Keratinocyte (primary cell): Measurements from ENCODE around the gene PSMD14. TPM values are rescaled to one million over a fixed set of nuclear protein-coding genes. Genes with fewer than 3 reads are reported as not detected.

Experiments
- DNase-seq: peaks from one replicate; pipeline ENCODE4 v3.0.0-alpha.2; 2011; ENCODE audit warnings: low read depth, missing footprints, low spot score
- FAIRE-seq: peaks from 2 replicates; lab custom pipeline; 2011; peaks lifted over from hg19 to GRCh38; lab: Jason Lieb, UNC
- H2AFZ ChIP-seq: 2 replicates; pipeline ENCODE4 v1.6.0; 2012; ENCODE audit warnings: low read length, control low read depth, inconsistent platforms; ENCODE audit not compliant: control insufficient read depth
- H3K27ac ChIP-seq: 2 replicates; pipeline ENCODE4 v1.5.1; 2011; ENCODE audit warnings: low read length; ENCODE audit not compliant: control insufficient read depth, insufficient read depth
- H3K27me3 ChIP-seq: 3 replicates; pipeline ENCODE4 v1.6.0; 2011; ENCODE audit warnings: low read length; ENCODE audit not compliant: control insufficient read depth, insufficient read depth; ENCODE audit errors: extremely low read depth
- H3K36me3 ChIP-seq, 2 experiments: 2 replicates in 1 of 2; 3 replicates in 1 of 2; pipeline ENCODE4 v1.5.1; 2011; ENCODE audit warnings: low read length in 2 of 2, mild to moderate bottlenecking in 1 of 2; ENCODE audit not compliant: control insufficient read depth in 2 of 2, insufficient read depth in 2 of 2; ENCODE audit errors: extremely low read depth in 1 of 2
- H3K4me1 ChIP-seq: 3 replicates; pipeline ENCODE4 v1.5.1; 2011; ENCODE audit warnings: low read length; ENCODE audit not compliant: control insufficient read depth, insufficient read depth; ENCODE audit errors: extremely low read depth
- H3K4me2 ChIP-seq: 3 replicates; pipeline ENCODE4 v1.6.0; 2011; ENCODE audit warnings: low read depth, low read length; ENCODE audit not compliant: control insufficient read depth, insufficient read depth; ENCODE audit errors: extremely low read depth
- H3K4me3 ChIP-seq, 3 experiments: fragments of 200-600 bp in 1 of 3; sonication (generic) in 1 of 3; 2 replicates in 2 of 3; 3 replicates in 1 of 3; pipeline ENCODE4 v1.5.1; 2011 to 2016; ENCODE audit warnings: low read length in 3 of 3, mild to moderate bottlenecking in 3 of 3, control low read depth in 2 of 3, inconsistent platforms in 1 of 3, low read depth in 1 of 3, mixed read lengths in 1 of 3, mixed run types in 1 of 3, moderate library complexity in 1 of 3; ENCODE audit not compliant: control insufficient read depth in 2 of 3, insufficient read depth in 2 of 3; ENCODE audit errors: extremely low read depth in 1 of 3
- H3K79me2 ChIP-seq: 2 replicates; pipeline ENCODE4 v1.6.0; 2012; ENCODE audit warnings: low read length; ENCODE audit not compliant: control insufficient read depth, insufficient read depth
- H3K9ac ChIP-seq: 3 replicates; pipeline ENCODE4 v1.6.0; 2011; ENCODE audit warnings: low read length; ENCODE audit not compliant: control insufficient read depth, insufficient read depth; ENCODE audit errors: extremely low read depth
- H3K9me1 ChIP-seq: 3 replicates; pipeline ENCODE4 v1.6.0; 2011; ENCODE audit warnings: low read length; ENCODE audit not compliant: control insufficient read depth, insufficient read depth; ENCODE audit errors: extremely low read depth
- H3K9me3 ChIP-seq: 2 replicates; pipeline ENCODE4 v1.5.1; 2012; ENCODE audit warnings: low read depth, low read length; ENCODE audit not compliant: control insufficient read depth
- H4K20me1 ChIP-seq: 3 replicates; pipeline ENCODE4 v1.6.0; 2011; ENCODE audit warnings: low read length; ENCODE audit not compliant: control insufficient read depth, insufficient read depth; ENCODE audit errors: extremely low read depth
- CTCF ChIP-seq, 3 experiments: IDR thresholded peaks in 1 of 3; conservative IDR thresholded peaks in 1 of 3; optimal IDR thresholded peaks in 1 of 3; 2 replicates in 2 of 3; 3 replicates in 1 of 3; pipeline versions ENCODE3 to v1.5.1; 2011; ENCODE audit warnings: low read length in 3 of 3, mild to moderate bottlenecking in 3 of 3, moderate library complexity in 2 of 3, control low read depth in 1 of 3, inconsistent platforms in 1 of 3; ENCODE audit not compliant: insufficient read depth in 2 of 3; ENCODE audit errors: extremely low read depth in 1 of 3
- EZH2 ChIP-seq: IDR thresholded peaks from one replicate; pipeline ENCODE4 v1.6.1; 2012; ENCODE audit warnings: inconsistent platforms, mild to moderate bottlenecking, low read length, moderate library complexity
- dilution Hi-C: fragments of 300-500 bp; cut with MboI; formaldehyde crosslinking; loops from one replicate; pipeline ENCODE4 v1.7.0; 2020; ENCODE audit warnings: low sequenced_read_pairs; ENCODE audit not compliant: extremely low pct_ligation_motif_present
- polyA plus RNA-seq, 5 experiments: library from polyadenylated mRNA; depleted of rRNA in 3 of 5; stranded (reverse) in 3 of 5; stranded (forward) in 1 of 5; unstranded in 1 of 5; fragments of >200 nt; gene quantifications; 1 replicate in 1 of 5; 2 replicates in 3 of 5; 3 replicates in 1 of 5; pipeline versions ENCODE4 v1.2.1 to v1.2.3, GENCODE V29; 2011 to 2012; ENCODE audit warnings: missing spikeins in 2 of 5, low read depth in 1 of 5, low replicate concordance in 1 of 5

The PSMD14 gene
- polyA plus RNA-seq, 1 donor (not counting 4 experiments of a cell fraction or from before 2014, with no cell fraction given): 136 TPM

GRCh38 chr2:161419638-161420190 is 111.5 kb downstream of the PSMD14 start:
- DNase-seq (no peak), FAIRE-seq (no peak)
- Histone ChIP-seq H3K4me1 (peaks cover 11% of the 10 kb centered on the region), H3K4me2 (no peak overlapping the region), H3K79me2 (no peaks in the 10 kb centered on the region), H3K9ac (no peak overlapping the region), H3K36me3 (no peaks in the 10 kb centered on the region), H3K9me1 (no peaks in the 10 kb centered on the region), H3K27ac (no peak overlapping the region), H3K4me3 (no peak overlapping the region), H2AFZ (no peak overlapping the region), H3K27me3 (peaks cover 94% of the 10 kb centered on the region), H4K20me1 (peaks cover 4% of the 10 kb centered on the region), H3K9me3 (no peaks in the 10 kb centered on the region)
- dilution Hi-C loops: no loop called here
- TF ChIP-seq CTCF (optimal IDR thresholded peaks at IDR 0.05 in 1 of 3, IDR thresholded peaks at IDR 0.05 in 1 of 3, conservative IDR thresholded peaks at IDR 0.05 in 1 of 3; ENCODE audit: extremely low read depth in 1 of 3, insufficient read depth in 2 of 3, low read length in 3 of 3): no peak

- Histone ChIP-seq H3K4me3 (no peak overlapping the region), H3K4me1 (peaks cover 4% of the 10 kb centered on the region), H2AFZ (no peak overlapping the region), H3K9me3 (no peaks in the 10 kb centered on the region), H3K36me3 (no peaks in the 10 kb centered on the region), H3K79me2 (no peaks in the 10 kb centered on the region), H3K27ac (no peak overlapping the region), H3K9ac (no peak overlapping the region), H3K9me1 (no peaks in the 10 kb centered on the region), H3K4me2 (no peak overlapping the region), H3K27me3 (peaks cover 93% of the 10 kb centered on the region), H4K20me1 (peaks cover 4% of the 10 kb centered on the region)
- no peak for TF ChIP-seq CTCF (optimal IDR thresholded peaks at IDR 0.05 in 1 of 3, IDR thresholded peaks at IDR 0.05 in 1 of 3, conservative IDR thresholded peaks at IDR 0.05 in 1 of 3; ENCODE audit: extremely low read depth in 1 of 3, insufficient read depth in 2 of 3, low read length in 3 of 3)
- no peak for TF ChIP-seq EZH2
- DNase-seq (no peak), FAIRE-seq (no peak)
- dilution Hi-C loops: no loop called here
Measured at GRCh38 chr2:161420406-161421074, 112.3 kb downstream of the PSMD14 start.
